Stimulated activated CD4-positive, alpha-beta T cell treated with anti-CD3 and anti-CD28 coated beads, Interleukin-2, amount 100 ng/mL, for 4 hours (primary cell): ENCODE measurements around the gene RNF144B.
"Not testable (repeated sequence)": the region's sequence is repeated elsewhere in the genome, so short reads cannot be mapped to it uniquely, and the experiment has no call there.

ENCODE experiments used
- DNase-seq: peaks from one replicate; pipeline ENCODE4 v3.0.0-alpha.2; 2020; ENCODE audit warnings: low read depth

The RNF144B gene

GRCh38 chr6:18409602-18410001, 22.5 kb downstream of the RNF144B start:
- not testable (repeated sequence) for DNase-seq

GRCh38 chr6:18410412-18410811, 23.3 kb downstream of the RNF144B start:
- DNase-seq: no peak

GRCh38 chr6:18412068-18412467, 24.9 kb downstream of the RNF144B start:
- DNase-seq: no peak

GRCh38 chr6:18412644-18413043, 25.5 kb downstream of the RNF144B start:
- DNase-seq: no peak

GRCh38 chr6:18413381-18413780, 26.2 kb downstream of the RNF144B start:
- DNase-seq: no peak

- DNase-seq: no peak
These were observed 27.0 kb downstream of the RNF144B start for GRCh38 chr6:18414116-18414515.

GRCh38 chr6:18415207-18415606, 28.1 kb downstream of the RNF144B start:
- DNase-seq: no peak

- DNase-seq: no peak
These were observed 28.7 kb downstream of the RNF144B start for GRCh38 chr6:18415671-18416340.

GRCh38 chr6:18416341-18416679, 29.2 kb downstream of the RNF144B start:
- DNase-seq: no peak

GRCh38 chr6:18420328-18420727, 33.2 kb downstream of the RNF144B start:
- no peak for DNase-seq

- DNase-seq: no peak
These were observed 35.0 kb downstream of the RNF144B start for GRCh38 chr6:18422136-18422535.

- DNase-seq: no peak
These were observed 36.3 kb downstream of the RNF144B start for GRCh38 chr6:18423426-18423825.

- DNase-seq: no peak
These were observed 37.1 kb downstream of the RNF144B start for GRCh38 chr6:18424201-18424600.

GRCh38 chr6:18425218-18425617, 38.1 kb downstream of the RNF144B start:
- no peak for DNase-seq

GRCh38 chr6:18427296-18427695, 40.1 kb downstream of the RNF144B start:
- DNase-seq: no peak

- no peak for DNase-seq
These were observed 42.6 kb downstream of the RNF144B start for GRCh38 chr6:18429655-18430297.

- DNase-seq: no peak
These were observed 44.4 kb downstream of the RNF144B start for GRCh38 chr6:18431581-18431980.

- no peak for DNase-seq
These were observed 45.0 kb downstream of the RNF144B start for GRCh38 chr6:18432180-18432579.

- no peak for DNase-seq
These were observed 45.5 kb downstream of the RNF144B start for GRCh38 chr6:18432619-18433018.

GRCh38 chr6:18433059-18433458, 45.9 kb downstream of the RNF144B start:
- no peak for DNase-seq

- no peak for DNase-seq
These were observed 49.2 kb downstream of the RNF144B start for GRCh38 chr6:18436341-18436740.

GRCh38 chr6:18439581-18439980, 52.4 kb downstream of the RNF144B start:
- no peak for DNase-seq

- no peak for DNase-seq
These were observed 54.3 kb downstream of the RNF144B start for GRCh38 chr6:18441251-18441979.
